Neuronal stem cell (in vitro differentiated cells): ENCODE data around the gene C16orf78.

Experiments used
- DNase-seq: peaks from one replicate; pipeline ENCODE4 v3.0.0-alpha.2; 2013; ENCODE audit warnings: low spot score
- H2AFZ ChIP-seq: one replicate; pipeline ENCODE4 v1.6.1; 2013; ENCODE audit warnings: mild to moderate bottlenecking, low read length, inconsistent platforms
- H2AK5ac ChIP-seq: 2 replicates; pipeline ENCODE4 v1.6.1; 2013; ENCODE audit warnings: low read depth, mild to moderate bottlenecking, inconsistent platforms, low read length, moderate library complexity, mixed read lengths
- H2BK120ac ChIP-seq: 2 replicates; pipeline ENCODE4 v1.6.1; 2013; ENCODE audit warnings: low read depth, mild to moderate bottlenecking, inconsistent platforms, low read length, moderate library complexity, mixed read lengths
- H2BK12ac ChIP-seq: one replicate; pipeline ENCODE4 v1.6.1; 2013; ENCODE audit warnings: low read length, inconsistent platforms
- H2BK15ac ChIP-seq: 2 replicates; pipeline ENCODE4 v1.6.1; 2013; ENCODE audit warnings: mild to moderate bottlenecking, low read length, inconsistent platforms, mixed read lengths
- H2BK5ac ChIP-seq: one replicate; pipeline ENCODE4 v1.6.1; 2013; ENCODE audit warnings: inconsistent platforms, mild to moderate bottlenecking, low read length, moderate library complexity
- H3K14ac ChIP-seq: one replicate; pipeline ENCODE4 v1.6.1; 2013; ENCODE audit warnings: low read length, inconsistent platforms
- H3K18ac ChIP-seq: 2 replicates; pipeline ENCODE4 v1.6.1; 2013; ENCODE audit warnings: low read length, inconsistent platforms
- H3K23ac ChIP-seq: 2 replicates; pipeline ENCODE4 v1.6.1; 2013; ENCODE audit warnings: low read depth, mild to moderate bottlenecking, mixed read lengths, low read length, inconsistent platforms; ENCODE audit not compliant: poor library complexity
- H3K27ac ChIP-seq: replicated peaks from 3 replicates; pipeline ENCODE4 v1.5.1; 2013; ENCODE audit warnings: low read length, inconsistent platforms
- H3K27me3 ChIP-seq, 3 experiments: 2 replicates each; pipeline ENCODE4 v1.6.1; 2013; ENCODE audit warnings: low read length in 3 of 3, mild to moderate bottlenecking in 2 of 3, inconsistent platforms in 1 of 3, low read depth in 1 of 3, mixed read lengths in 1 of 3, moderate library complexity in 1 of 3; ENCODE audit not compliant: control insufficient read depth in 3 of 3, insufficient read depth in 3 of 3
- H3K36me3 ChIP-seq, 2 donors: replicated peaks in 1 of 2; 2 replicates each; pipeline ENCODE4 v1.6.1; 2013; ENCODE audit warnings: low read length in 2 of 2; ENCODE audit not compliant: control insufficient read depth in 2 of 2, insufficient read depth in 2 of 2
- H3K4ac ChIP-seq: 2 replicates; pipeline ENCODE4 v1.6.1; 2013; ENCODE audit warnings: inconsistent platforms, mild to moderate bottlenecking, low read length, moderate library complexity
- H3K4me1 ChIP-seq, 2 donors: 1 replicate in 1 of 2; 2 replicates in 1 of 2; pipeline ENCODE4 v1.6.1; 2013; ENCODE audit warnings: low read length in 2 of 2, low read depth in 1 of 2; ENCODE audit not compliant: control insufficient read depth in 2 of 2, insufficient read depth in 1 of 2
- H3K4me2 ChIP-seq: one replicate; pipeline ENCODE4 v1.6.1; 2013; ENCODE audit warnings: mild to moderate bottlenecking, low read length, inconsistent platforms; ENCODE audit not compliant: insufficient read depth, poor library complexity, severe bottlenecking
- H3K4me3 ChIP-seq, 2 donors: 2 replicates each; pipeline ENCODE4 v1.5.1; 2013; ENCODE audit warnings: low read length in 2 of 2, mild to moderate bottlenecking in 2 of 2, inconsistent platforms in 1 of 2, moderate library complexity in 1 of 2
- H3K79me1 ChIP-seq: one replicate; pipeline ENCODE4 v1.6.1; 2013; ENCODE audit warnings: low read depth, mild to moderate bottlenecking, inconsistent platforms, low read length, moderate library complexity
- H3K9ac ChIP-seq: one replicate; pipeline ENCODE4 v1.6.1; 2013; ENCODE audit warnings: mild to moderate bottlenecking, low read depth, low read length, inconsistent platforms; ENCODE audit not compliant: poor library complexity
- H3K9me3 ChIP-seq, 2 donors: replicated peaks in 1 of 2; 2 replicates each; pipeline versions ENCODE3 to v1.6.1; 2013; ENCODE audit warnings: low read length in 2 of 2, mild to moderate bottlenecking in 2 of 2, inconsistent platforms in 1 of 2, low read depth in 1 of 2, mixed read lengths in 1 of 2, moderate library complexity in 1 of 2; ENCODE audit not compliant: control insufficient read depth in 2 of 2, insufficient read depth in 1 of 2
- H4K8ac ChIP-seq: one replicate; pipeline ENCODE4 v1.6.1; 2013; ENCODE audit warnings: low read depth, mild to moderate bottlenecking, inconsistent platforms, low read length, moderate library complexity
- H4K91ac ChIP-seq: one replicate; pipeline ENCODE4 v1.6.1; 2013; ENCODE audit warnings: low read length, low read depth, mild to moderate bottlenecking, inconsistent platforms; ENCODE audit not compliant: poor library complexity
- WGBS, 2 donors: extraction: QIAGEN DNeasy Blood & Tissue Kit; methylation state at CpG; one replicate each; pipeline ENCODE4 v1.1.7; 2013; ENCODE audit warnings: missing lambda C conversion rate in 2 of 2, mixed read lengths in 1 of 2; ENCODE audit not compliant: insufficient read length in 2 of 2, insufficient replicate concordance in 1 of 2; ENCODE audit errors: extremely low coverage in 2 of 2; 5-methylcytosine and 5-hydroxymethylcytosine counted together

C16orf78 gene

GRCh38 chr16:49353680-49354079, 19.9 kb upstream of the C16orf78 start:
- no peak overlapping the region for H4K8ac ChIP-seq
- no peak for DNase-seq
- H3K9ac ChIP-seq, result no peak overlapping the region
- no peak overlapping the region for H3K4me2 ChIP-seq
- no peak overlapping the region for H2AK5ac ChIP-seq
- no peak overlapping the region for H3K14ac ChIP-seq
- no peak overlapping the region for H3K4me3 ChIP-seq
- no peaks in the 10 kb centered on the region for H3K36me3 ChIP-seq
- H3K9me3 ChIP-seq, result no peaks in the 10 kb centered on the region
- no CpG with 5 or more reads among the region's 5 CpGs for WGBS, 2 donors
- H3K18ac ChIP-seq, result no peak overlapping the region
- H2BK15ac ChIP-seq, result no peak overlapping the region
- no peak overlapping the region for H2BK12ac ChIP-seq
- no peak overlapping the region for H2AFZ ChIP-seq
- no peak overlapping the region for H2BK5ac ChIP-seq
- no peak overlapping the region for H3K4ac ChIP-seq
- H3K4me1 ChIP-seq, result no peaks in the 10 kb centered on the region
- H3K79me1 ChIP-seq, result peaks cover 2% of the 10 kb centered on the region
- no peak overlapping the region for H3K23ac ChIP-seq
- H3K27ac ChIP-seq, result no peak overlapping the region
- no peak overlapping the region for H2BK120ac ChIP-seq
- H4K91ac ChIP-seq, result no peak overlapping the region
- H3K27me3 ChIP-seq, result peaks cover 0 to 21% (median 6%) of the 10 kb centered on the region in 3 experiments

GRCh38 chr16:49354101-49354500, 19.5 kb upstream of the C16orf78 start:
- Histone ChIP-seq H3K9me3 (no peaks in the 10 kb centered on the region), H2BK5ac (no peak overlapping the region), H3K4me1 (no peaks in the 10 kb centered on the region), H3K9ac (no peak overlapping the region), H3K14ac (no peak overlapping the region), H2BK120ac (no peak overlapping the region), H3K23ac (no peak overlapping the region), H4K91ac (no peak overlapping the region), H3K36me3 (no peaks in the 10 kb centered on the region), H3K4ac (no peak overlapping the region), H2AK5ac (no peak overlapping the region), H2BK12ac (no peak overlapping the region), H3K27me3 (peaks cover 0 to 25% (median 6%) of the 10 kb centered on the region in 3 experiments), H3K4me2 (no peak overlapping the region), H2AFZ (no peak overlapping the region), H4K8ac (no peak overlapping the region), H2BK15ac (no peak overlapping the region), H3K4me3 (no peak overlapping the region), H3K27ac (no peak overlapping the region), H3K18ac (no peak overlapping the region), H3K79me1 (peaks cover 2% of the 10 kb centered on the region)
- DNase-seq, result no peak
- no CpG with 5 or more reads among the region's 6 CpGs for WGBS, 2 donors

GRCh38 chr16:49354991-49355390, 18.6 kb upstream of the C16orf78 start:
- no peaks in the 10 kb centered on the region for H3K9me3 ChIP-seq
- no CpG with 5 or more reads among the region's 6 CpGs for WGBS, 2 donors

GRCh38 chr16:49355933-49356665, 17.5 kb upstream of the C16orf78 start:
- H3K4ac ChIP-seq, result no peak overlapping the region
- H3K9me3 ChIP-seq, result no peaks in the 10 kb centered on the region
- no peak overlapping the region for H4K91ac ChIP-seq
- no peak overlapping the region for H3K9ac ChIP-seq
- H3K4me2 ChIP-seq, result no peak overlapping the region
- H3K79me1 ChIP-seq, result no peaks in the 10 kb centered on the region
- no peak overlapping the region for H2BK15ac ChIP-seq
- H3K4me1 ChIP-seq, result no peaks in the 10 kb centered on the region
- H3K27ac ChIP-seq, result no peak overlapping the region
- H4K8ac ChIP-seq, result no peak overlapping the region
- no peak overlapping the region for H2BK5ac ChIP-seq
- H3K14ac ChIP-seq, result no peak overlapping the region
- no peak overlapping the region for H2BK120ac ChIP-seq
- no peak overlapping the region for H2AFZ ChIP-seq
- no peak overlapping the region for H3K23ac ChIP-seq
- H3K36me3 ChIP-seq, result no peaks in the 10 kb centered on the region
- DNase-seq, result no peak
- WGBS, 2 donors, result no CpG with 5 or more reads among the region's 6 CpGs
- H2BK12ac ChIP-seq, result no peak overlapping the region
- peak overlapping the region; percentile 11 for H3K18ac ChIP-seq
- H2AK5ac ChIP-seq, result no peak overlapping the region
- no peak overlapping the region for H3K4me3 ChIP-seq
- peaks cover 0 to 27% (median 0%) of the 10 kb centered on the region in 3 experiments for H3K27me3 ChIP-seq

More at GRCh38 chr16:49354991-49355390, 18.6 kb upstream of the C16orf78 start:
- H3K36me3 ChIP-seq, result no peaks in the 10 kb centered on the region
- H2BK5ac ChIP-seq, result no peak overlapping the region
- H3K27me3 ChIP-seq, result peaks cover 0 to 27% (median 3%) of the 10 kb centered on the region in 3 experiments
- H3K18ac ChIP-seq, result no peak overlapping the region
- H4K91ac ChIP-seq, result no peak overlapping the region
- no peak for DNase-seq
- H3K23ac ChIP-seq, result no peak overlapping the region
- H3K79me1 ChIP-seq, result peaks cover 2% of the 10 kb centered on the region
- H4K8ac ChIP-seq, result no peak overlapping the region
- no peak overlapping the region for H3K4me2 ChIP-seq
- no peak overlapping the region for H2AK5ac ChIP-seq
- no peak overlapping the region for H2BK120ac ChIP-seq
- H2BK15ac ChIP-seq, result no peak overlapping the region
- H2AFZ ChIP-seq, result no peak overlapping the region
- H3K14ac ChIP-seq, result peak overlapping the region; percentile 33
- H3K4ac ChIP-seq, result no peak overlapping the region
- no peak overlapping the region for H2BK12ac ChIP-seq
- H3K4me1 ChIP-seq, result no peaks in the 10 kb centered on the region
- H3K9ac ChIP-seq, result peak overlapping the region; percentile 34
- H3K4me3 ChIP-seq, result peak overlapping the region in 1 of 2 donors; percentile 2
- no peak overlapping the region for H3K27ac ChIP-seq
